HepG2 (cell line): Measurements from ENCODE around the gene PSD4. TPM values are rescaled to one million over a fixed set of nuclear protein-coding genes. Genes with fewer than 3 reads are reported as not detected.

Experiments
- EEA1 ChIP-seq: sonication (generic); formaldehyde crosslinking; IDR thresholded peaks from 2 replicates; pipeline ENCODE4 v1.5.1; 2020; ENCODE audit warnings: mild to moderate bottlenecking, missing genetic modification reagents, borderline replicate concordance
- FOSL1 ChIP-seq: sonication (generic); formaldehyde crosslinking; IDR thresholded peaks from 2 replicates; pipeline ENCODE4 v1.9.0; 2021; ENCODE audit warnings: missing genetic modification reagents, borderline replicate concordance
- HOXA5 ChIP-seq: sonication (generic); formaldehyde crosslinking; IDR thresholded peaks from 2 replicates; pipeline ENCODE4 v1.4.0; 2020; ENCODE audit warnings: missing genetic modification reagents
- HOXA9 ChIP-seq: sonication (generic); formaldehyde crosslinking; IDR thresholded peaks from 2 replicates; pipeline ENCODE4 v1.8.1; 2022; ENCODE audit warnings: missing genetic modification reagents, mild to moderate bottlenecking, moderate library complexity, borderline replicate concordance
- POLR2G ChIP-seq: fragments of 200-400 bp; formaldehyde crosslinking; IDR thresholded peaks from 2 replicates; pipeline ENCODE4 v1.6.1; 2018; ENCODE audit warnings: mild to moderate bottlenecking, low read depth, low read length, moderate library complexity
- SAFB2 ChIP-seq: sonication (generic); formaldehyde crosslinking; IDR thresholded peaks from 2 replicates; pipeline ENCODE4 v1.5.1; 2020; ENCODE audit warnings: missing genetic modification reagents, low read depth, mild to moderate bottlenecking, borderline replicate concordance
- SALL1 ChIP-seq: sonication (generic); formaldehyde crosslinking; IDR thresholded peaks from 2 replicates; pipeline ENCODE4 v1.8.0; 2022; ENCODE audit warnings: mild to moderate bottlenecking, missing genetic modification reagents
- SIX1 ChIP-seq: sonication (generic); formaldehyde crosslinking; IDR thresholded peaks from 2 replicates; pipeline ENCODE4 v1.4.0; 2020; ENCODE audit warnings: missing genetic modification reagents, borderline replicate concordance
- ZBTB42 ChIP-seq: sonication (generic); formaldehyde crosslinking; IDR thresholded peaks from 2 replicates; pipeline ENCODE4 v1.5.0; 2020; ENCODE audit warnings: mild to moderate bottlenecking, missing genetic modification reagents
- ZMYM3 ChIP-seq: sonication (generic); formaldehyde crosslinking; IDR thresholded peaks from 2 replicates; pipeline ENCODE4 v1.5.1; 2020; ENCODE audit warnings: mild to moderate bottlenecking, missing genetic modification reagents
- ZNF253 ChIP-seq: sonication (generic); formaldehyde crosslinking; IDR thresholded peaks from 2 replicates; pipeline ENCODE4 v1.8.0; 2022; ENCODE audit warnings: mild to moderate bottlenecking, missing genetic modification reagents, borderline replicate concordance
- ZNF737 ChIP-seq: sonication (generic); formaldehyde crosslinking; IDR thresholded peaks from 2 replicates; pipeline ENCODE4 v1.5.0; 2020; ENCODE audit warnings: missing genetic modification reagents, mild to moderate bottlenecking, borderline replicate concordance
- ZNF782 ChIP-seq: sonication (generic); formaldehyde crosslinking; IDR thresholded peaks from 2 replicates; pipeline ENCODE4 v1.4.0; 2020; ENCODE audit warnings: missing genetic modification reagents, mild to moderate bottlenecking, borderline replicate concordance
- polyA plus RNA-seq, 8 experiments: library from polyadenylated mRNA; depleted of rRNA in 3 of 8; stranded (reverse) in 7 of 8; unstranded in 1 of 8; fragments of >200 nt; fragmentation: Illumina TruSeq in 4 of 8; extraction: Trizol in 4 of 8; gene quantifications; 2 replicates each; pipeline versions ENCODE4 v1.2.1 to v1.2.3, GENCODE V29; 2011 to 2016; ENCODE audit warnings: low read depth in 4 of 8, missing spikeins in 1 of 8, mixed read lengths in 1 of 8; ENCODE audit not compliant: insufficient read depth in 1 of 8
- total RNA-seq, 5 experiments: library from RNA; depleted of rRNA; stranded (reverse); fragments of >200 nt; fragmentation: Illumina TruSeq; extraction: Trizol; gene quantifications; 2 replicates each; pipeline ENCODE4 v1.2.3, GENCODE V29; 2016; ENCODE audit warnings: low read depth in 1 of 5
- TF ChIP-seq, protein P1 (sequence below): IDR thresholded peaks from 2 replicates; pipeline ENCODE4 v1.6.1; 2012; ENCODE audit warnings: inconsistent platforms
- TF ChIP-seq, protein P2 (sequence below): sonication (generic); formaldehyde crosslinking; IDR thresholded peaks from 2 replicates; pipeline ENCODE4 v1.4.0; 2020; ENCODE audit warnings: mild to moderate bottlenecking, low read depth, missing genetic modification reagents
- TF ChIP-seq, protein P3 (sequence below): fragments of 450-650 bp; IDR thresholded peaks from 2 replicates; pipeline ENCODE4 v1.6.1; 2017; ENCODE audit warnings: mild to moderate bottlenecking
- TF ChIP-seq, protein P4 (sequence below): IDR thresholded peaks from 2 replicates; pipeline ENCODE4 v1.6.1; 2016; ENCODE audit warnings: missing genetic modification reagents, missing compliant biosample characterization
- TF ChIP-seq, protein P5 (sequence below): sonication (generic); formaldehyde crosslinking; IDR thresholded peaks from 2 replicates; pipeline ENCODE4 v1.4.0; 2020; ENCODE audit warnings: mild to moderate bottlenecking, missing genetic modification reagents, borderline replicate concordance
- TF ChIP-seq, protein P6 (sequence below): sonication (generic); formaldehyde crosslinking; IDR thresholded peaks from 2 replicates; pipeline ENCODE4 v1.4.0; 2020; ENCODE audit warnings: missing genetic modification reagents, low read depth, mild to moderate bottlenecking, borderline replicate concordance

PSD4 gene
- total and polyA plus RNA-seq, 2 of the 13 experiments (the other 11 are each of a cell fraction or from before 2014, with no cell fraction given) = 5.8 to 9.4 TPM

DNA sequence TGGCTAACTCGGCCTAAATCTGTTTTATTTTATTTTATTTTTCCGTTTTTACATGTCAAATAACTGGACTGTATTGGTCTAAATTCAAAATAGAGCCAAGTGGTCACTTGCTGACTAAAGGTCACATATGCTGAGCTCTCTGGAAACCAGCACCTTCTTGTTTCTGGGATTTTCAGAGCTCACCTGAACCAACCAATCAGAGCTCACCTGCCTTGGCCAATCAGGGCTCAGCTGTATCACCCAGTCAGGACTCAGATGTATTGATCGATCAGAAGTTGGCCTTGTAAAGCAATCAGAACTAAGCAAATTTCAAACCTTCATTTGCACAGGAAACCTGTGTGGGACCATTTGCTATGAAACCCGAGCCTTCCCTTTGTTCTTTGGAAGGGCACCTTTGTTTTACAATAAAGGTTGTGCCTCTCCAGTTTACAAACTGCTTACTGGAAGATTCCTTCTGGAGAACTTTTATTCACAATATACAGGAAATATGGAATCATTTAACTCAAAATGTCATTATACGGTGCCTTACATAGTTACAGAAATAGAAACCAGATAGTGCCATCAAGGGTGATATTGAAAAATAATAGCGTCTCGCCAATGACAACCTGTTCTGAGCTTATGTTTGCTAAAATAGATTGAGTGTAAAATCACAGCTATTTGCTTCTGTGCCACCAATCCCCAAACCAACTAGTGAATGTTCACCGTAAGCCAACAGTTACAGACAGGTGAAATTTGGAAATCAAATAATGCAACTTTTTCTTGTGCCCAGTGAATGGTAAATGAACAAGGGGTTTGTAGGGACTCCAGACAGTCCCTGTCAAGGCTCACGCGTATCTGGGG lies 17.3 kb upstream of the PSD4 start (continued):
- TF ChIP-seq HOXA9 (CRISPR knock-in tag) (no peak), EEA1 (CRISPR knock-in tag) (no peak), SALL1 (CRISPR knock-in tag) (peak; percentile 92), ZNF737 (no peak), ZMYM3 (CRISPR knock-in tag) (no peak), SAFB2 (CRISPR knock-in tag) (no peak), HOXA5 (CRISPR knock-in tag) (no peak), FOSL1 (no peak), ZNF253 (CRISPR knock-in tag) (no peak), ZBTB42 (CRISPR knock-in tag) (no peak), SIX1 (peak; percentile 99), ZNF782 (CRISPR knock-in tag) (no peak), POLR2G (no peak)
- TF ChIP-seq, protein P1, sequence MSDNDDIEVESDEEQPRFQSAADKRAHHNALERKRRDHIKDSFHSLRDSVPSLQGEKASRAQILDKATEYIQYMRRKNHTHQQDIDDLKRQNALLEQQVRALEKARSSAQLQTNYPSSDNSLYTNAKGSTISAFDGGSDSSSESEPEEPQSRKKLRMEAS = no peak; the same call in 1 of the 2 replicates
- TF ChIP-seq, protein P2, sequence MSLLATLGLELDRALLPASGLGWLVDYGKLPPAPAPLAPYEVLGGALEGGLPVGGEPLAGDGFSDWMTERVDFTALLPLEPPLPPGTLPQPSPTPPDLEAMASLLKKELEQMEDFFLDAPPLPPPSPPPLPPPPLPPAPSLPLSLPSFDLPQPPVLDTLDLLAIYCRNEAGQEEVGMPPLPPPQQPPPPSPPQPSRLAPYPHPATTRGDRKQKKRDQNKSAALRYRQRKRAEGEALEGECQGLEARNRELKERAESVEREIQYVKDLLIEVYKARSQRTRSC (CRISPR knock-in tag) = no peak
- TF ChIP-seq, protein P3, sequence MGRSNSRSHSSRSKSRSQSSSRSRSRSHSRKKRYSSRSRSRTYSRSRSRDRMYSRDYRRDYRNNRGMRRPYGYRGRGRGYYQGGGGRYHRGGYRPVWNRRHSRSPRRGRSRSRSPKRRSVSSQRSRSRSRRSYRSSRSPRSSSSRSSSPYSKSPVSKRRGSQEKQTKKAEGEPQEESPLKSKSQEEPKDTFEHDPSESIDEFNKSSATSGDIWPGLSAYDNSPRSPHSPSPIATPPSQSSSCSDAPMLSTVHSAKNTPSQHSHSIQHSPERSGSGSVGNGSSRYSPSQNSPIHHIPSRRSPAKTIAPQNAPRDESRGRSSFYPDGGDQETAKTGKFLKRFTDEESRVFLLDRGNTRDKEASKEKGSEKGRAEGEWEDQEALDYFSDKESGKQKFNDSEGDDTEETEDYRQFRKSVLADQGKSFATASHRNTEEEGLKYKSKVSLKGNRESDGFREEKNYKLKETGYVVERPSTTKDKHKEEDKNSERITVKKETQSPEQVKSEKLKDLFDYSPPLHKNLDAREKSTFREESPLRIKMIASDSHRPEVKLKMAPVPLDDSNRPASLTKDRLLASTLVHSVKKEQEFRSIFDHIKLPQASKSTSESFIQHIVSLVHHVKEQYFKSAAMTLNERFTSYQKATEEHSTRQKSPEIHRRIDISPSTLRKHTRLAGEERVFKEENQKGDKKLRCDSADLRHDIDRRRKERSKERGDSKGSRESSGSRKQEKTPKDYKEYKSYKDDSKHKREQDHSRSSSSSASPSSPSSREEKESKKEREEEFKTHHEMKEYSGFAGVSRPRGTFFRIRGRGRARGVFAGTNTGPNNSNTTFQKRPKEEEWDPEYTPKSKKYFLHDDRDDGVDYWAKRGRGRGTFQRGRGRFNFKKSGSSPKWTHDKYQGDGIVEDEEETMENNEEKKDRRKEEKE = no peak
- TF ChIP-seq, protein P4, sequence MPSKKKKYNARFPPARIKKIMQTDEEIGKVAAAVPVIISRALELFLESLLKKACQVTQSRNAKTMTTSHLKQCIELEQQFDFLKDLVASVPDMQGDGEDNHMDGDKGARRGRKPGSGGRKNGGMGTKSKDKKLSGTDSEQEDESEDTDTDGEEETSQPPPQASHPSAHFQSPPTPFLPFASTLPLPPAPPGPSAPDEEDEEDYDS (CRISPR knock-in tag) = peak; percentile 61; the same call in 1 of the 2 replicates
- TF ChIP-seq, protein P5, sequence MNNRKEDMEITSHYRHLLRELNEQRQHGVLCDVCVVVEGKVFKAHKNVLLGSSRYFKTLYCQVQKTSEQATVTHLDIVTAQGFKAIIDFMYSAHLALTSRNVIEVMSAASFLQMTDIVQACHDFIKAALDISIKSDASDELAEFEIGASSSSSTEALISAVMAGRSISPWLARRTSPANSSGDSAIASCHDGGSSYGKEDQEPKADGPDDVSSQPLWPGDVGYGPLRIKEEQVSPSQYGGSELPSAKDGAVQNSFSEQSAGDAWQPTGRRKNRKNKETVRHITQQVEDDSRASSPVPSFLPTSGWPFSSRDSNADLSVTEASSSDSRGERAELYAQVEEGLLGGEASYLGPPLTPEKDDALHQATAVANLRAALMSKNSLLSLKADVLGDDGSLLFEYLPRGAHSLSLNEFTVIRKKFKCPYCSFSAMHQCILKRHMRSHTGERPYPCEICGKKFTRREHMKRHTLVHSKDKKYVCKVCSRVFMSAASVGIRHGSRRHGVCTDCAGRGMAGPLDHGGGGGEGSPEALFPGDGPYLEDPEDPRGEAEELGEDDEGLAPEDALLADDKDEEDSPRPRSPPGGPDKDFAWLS (CRISPR knock-in tag) = no peak
- TF ChIP-seq, protein P6, sequence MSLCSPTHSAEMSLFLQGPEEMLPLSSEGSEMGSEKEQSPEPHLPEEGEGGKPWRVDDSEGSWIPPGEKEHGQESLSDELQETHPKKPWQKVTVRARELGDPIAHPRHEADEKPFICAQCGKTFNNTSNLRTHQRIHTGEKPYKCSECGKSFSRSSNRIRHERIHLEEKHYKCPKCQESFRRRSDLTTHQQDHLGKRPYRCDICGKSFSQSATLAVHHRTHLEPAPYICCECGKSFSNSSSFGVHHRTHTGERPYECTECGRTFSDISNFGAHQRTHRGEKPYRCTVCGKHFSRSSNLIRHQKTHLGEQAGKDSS (CRISPR knock-in tag) = no peak
